ENCODE measurements around the gene CYGB.

The CYGB gene

DNA sequence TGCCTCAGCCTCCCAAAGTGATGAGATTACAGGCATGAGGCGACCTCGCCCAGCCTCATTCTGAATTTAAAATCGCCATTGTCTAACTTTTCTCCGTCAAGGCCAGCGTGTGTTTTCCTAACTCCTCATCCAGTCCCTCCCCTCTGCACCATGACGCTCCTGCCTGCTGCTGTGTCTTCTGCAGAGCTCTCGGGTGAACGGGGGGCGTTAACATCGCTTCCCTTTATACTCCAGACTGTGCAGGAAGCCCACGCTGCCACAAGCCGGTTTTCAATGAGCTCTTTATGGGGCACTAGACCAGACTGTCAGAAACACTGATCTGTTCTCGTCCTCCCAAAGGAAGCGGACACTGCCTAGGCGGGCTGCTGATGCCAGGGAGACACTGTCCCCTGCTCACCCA lies 56.9 kb downstream of the CYGB start:
- Histone ChIP-seq H3K14ac (ENCODE audit: low read length in 2 of 2) (no peak overlapping the region), H3K4ac (ENCODE audit: low read depth in 1 of 2, low read length in 2 of 2) (peak overlapping the region in 1 of 2 experiments; percentile 40), H4K8ac (ENCODE audit: low read length) (peak overlapping the region; percentile 7), H3K4me1 (ENCODE audit: control insufficient read depth, insufficient read depth, low read depth, low read length) (peaks cover 9% of the 10 kb centered on the region), H3K4me3 (ENCODE audit: insufficient read depth in 1 of 2, low read depth in 1 of 2, low read length in 2 of 2) (no peak overlapping the region), H3K27me3 (ENCODE audit: control insufficient read depth in 1 of 2, insufficient read depth in 1 of 2, low read length in 2 of 2) (peaks cover 0 to 12% of the 10 kb centered on the region in 2 experiments), H2AK5ac (ENCODE audit: low read length, severe bottlenecking) (no peak overlapping the region), H2BK12ac (ENCODE audit: low read length in 2 of 2) (peak overlapping the region in 1 of 2 experiments; percentile 1), H3K18ac (ENCODE audit: low read depth in 1 of 2, low read length in 2 of 2) (peak overlapping the region in 1 of 2 experiments; percentile 54), H2AFZ (ENCODE audit: low read depth, low read length) (no peak overlapping the region), H3K9ac (ENCODE audit: low read length) (no peak overlapping the region), H2BK5ac (ENCODE audit: low read depth, low read length, poor library complexity, severe bottlenecking) (no peak overlapping the region), H3K27ac (ENCODE audit: low read length, poor library complexity, severe bottlenecking) (no peak overlapping the region), H3K23ac (ENCODE audit: low read length in 2 of 2) (no peak overlapping the region), H3K79me1 (replicated peaks; ENCODE audit: low read length, poor library complexity, severe bottlenecking) (no peaks in the 10 kb centered on the region), H3K36me3 (ENCODE audit: control insufficient read depth in 1 of 2, insufficient read depth in 2 of 2, low read depth in 1 of 2, low read length in 2 of 2) (peaks cover 0 to 59% of the 10 kb centered on the region in 2 experiments), H2BK120ac (ENCODE audit: low read depth, low read length) (no peak overlapping the region), H3K4me2 (ENCODE audit: low read length, poor library complexity, severe bottlenecking) (no peak overlapping the region), H3K9me3 (ENCODE audit: control insufficient read depth, low read length) (no peaks in the 10 kb centered on the region), H2BK15ac (ENCODE audit: low read depth, poor library complexity, severe bottlenecking) (no peak overlapping the region), H4K91ac (ENCODE audit: low read length) (no peak overlapping the region)
- WGBS, result 77% methylated on average over 15 of the region's 15 CpGs
- no peak for DNase-seq

DNA sequence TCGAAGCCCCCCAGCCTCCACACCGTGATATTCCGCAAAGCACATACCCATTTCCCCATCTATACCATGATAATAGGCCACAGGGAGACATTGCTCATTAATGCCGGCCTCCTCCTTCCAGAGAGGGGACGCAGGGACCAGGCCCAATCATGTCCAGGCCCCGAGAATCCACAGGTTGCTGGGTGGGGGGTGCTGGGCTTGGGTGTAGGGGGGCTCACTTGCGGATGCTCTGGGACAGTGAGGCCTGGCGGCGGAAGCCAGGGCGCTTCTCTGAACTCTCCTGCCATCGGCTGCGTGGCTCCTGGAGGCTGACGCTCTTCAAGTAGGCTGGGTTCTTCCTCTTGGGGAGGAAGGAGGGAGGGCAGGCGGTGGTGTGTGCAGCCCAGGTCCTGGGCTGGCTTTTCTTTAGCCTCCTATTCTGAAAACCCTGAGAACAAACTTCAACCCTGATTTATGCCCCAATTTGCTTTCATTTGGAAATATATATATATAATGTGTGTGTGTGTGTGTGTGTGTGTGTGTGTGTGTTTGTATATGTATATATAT lies 57.9 kb downstream of the CYGB start:
- no peak overlapping the region for H3K18ac ChIP-seq (ENCODE audit: low read depth in 1 of 2, low read length in 2 of 2)
- H4K8ac ChIP-seq (ENCODE audit: low read length), result no peak overlapping the region
- H2AFZ ChIP-seq (ENCODE audit: low read depth, low read length), result no peak overlapping the region
- no peak overlapping the region for H2AK5ac ChIP-seq (ENCODE audit: low read length, severe bottlenecking)
- no peak overlapping the region for H3K9ac ChIP-seq (ENCODE audit: low read length)
- no peak overlapping the region for H2BK5ac ChIP-seq (ENCODE audit: low read depth, low read length, poor library complexity, severe bottlenecking)
- no peak overlapping the region for H2BK15ac ChIP-seq (ENCODE audit: low read depth, poor library complexity, severe bottlenecking)
- H4K91ac ChIP-seq (ENCODE audit: low read length), result no peak overlapping the region
- no peak overlapping the region for H3K4ac ChIP-seq (ENCODE audit: low read depth in 1 of 2, low read length in 2 of 2)
- H3K27ac ChIP-seq (ENCODE audit: low read length, poor library complexity, severe bottlenecking), result no peak overlapping the region
- peaks cover 4% of the 10 kb centered on the region for H3K4me1 ChIP-seq (ENCODE audit: control insufficient read depth, insufficient read depth, low read depth, low read length)
- H2BK12ac ChIP-seq (ENCODE audit: low read length in 2 of 2), result no peak overlapping the region
- H3K23ac ChIP-seq (ENCODE audit: low read length in 2 of 2), result no peak overlapping the region
- no peak overlapping the region for H3K14ac ChIP-seq (ENCODE audit: low read length in 2 of 2)
- H3K36me3 ChIP-seq (ENCODE audit: control insufficient read depth in 1 of 2, insufficient read depth in 2 of 2, low read depth in 1 of 2, low read length in 2 of 2), result peaks cover 0 to 67% of the 10 kb centered on the region in 2 experiments
- no peak for DNase-seq
- H3K79me1 ChIP-seq (replicated peaks; ENCODE audit: low read length, poor library complexity, severe bottlenecking), result no peaks in the 10 kb centered on the region
- WGBS, result 88% methylated on average over 9 of the region's 14 CpGs
- peaks cover 0 to 12% of the 10 kb centered on the region in 2 experiments for H3K27me3 ChIP-seq (ENCODE audit: control insufficient read depth in 1 of 2, insufficient read depth in 1 of 2, low read length in 2 of 2)
- H3K4me3 ChIP-seq (ENCODE audit: insufficient read depth in 1 of 2, low read depth in 1 of 2, low read length in 2 of 2), result no peak overlapping the region
- no peaks in the 10 kb centered on the region for H3K9me3 ChIP-seq (ENCODE audit: control insufficient read depth, low read length)
- H2BK120ac ChIP-seq (ENCODE audit: low read depth, low read length), result no peak overlapping the region
- H3K4me2 ChIP-seq (ENCODE audit: low read length, poor library complexity, severe bottlenecking), result no peak overlapping the region

DNA sequence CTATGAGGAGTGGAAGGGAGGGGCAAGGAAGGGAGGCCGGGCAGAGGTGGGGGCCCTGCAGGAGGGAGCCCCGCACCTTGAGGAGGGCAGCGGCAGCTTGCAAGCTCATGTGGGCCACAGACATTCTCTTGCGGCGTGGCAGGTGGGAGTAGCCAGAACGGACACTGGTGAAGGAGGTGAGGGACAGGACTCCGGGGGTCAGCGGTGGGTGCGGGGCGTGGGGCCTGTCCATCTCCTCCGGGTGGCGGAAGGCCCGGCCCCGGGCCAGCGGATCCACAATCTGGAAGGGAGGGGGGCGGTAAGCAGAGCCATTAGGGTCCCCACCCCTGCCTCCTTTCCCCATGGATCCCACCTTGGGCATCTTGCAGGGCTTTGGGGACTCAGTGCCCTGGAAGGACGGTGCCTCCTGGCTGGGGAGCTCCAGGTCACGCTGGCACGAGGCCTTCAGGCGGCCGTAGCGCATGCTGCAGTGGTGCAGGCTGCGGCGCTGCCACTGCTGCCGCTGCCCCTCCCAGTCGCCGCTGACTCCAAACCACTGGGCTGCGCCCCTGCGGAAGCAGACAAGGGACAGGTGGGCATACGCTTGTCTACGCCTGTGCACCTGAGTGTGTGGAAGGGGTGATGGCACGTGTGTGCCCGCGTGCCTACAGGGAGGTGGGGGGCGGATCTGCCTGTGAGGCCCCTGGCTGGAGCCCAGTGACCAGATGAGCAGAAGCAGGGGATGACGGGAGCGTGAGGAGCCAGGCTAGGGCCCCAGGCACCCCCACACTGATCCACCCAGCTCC lies 58.6 kb downstream of the CYGB start:
- Histone ChIP-seq H3K4me2 (ENCODE audit: low read length, poor library complexity, severe bottlenecking) (no peak overlapping the region), H3K14ac (ENCODE audit: low read length in 2 of 2) (no peak overlapping the region), H2BK15ac (ENCODE audit: low read depth, poor library complexity, severe bottlenecking) (no peak overlapping the region), H2AFZ (ENCODE audit: low read depth, low read length) (no peak overlapping the region), H2AK5ac (ENCODE audit: low read length, severe bottlenecking) (no peak overlapping the region), H3K23ac (ENCODE audit: low read length in 2 of 2) (no peak overlapping the region), H3K18ac (ENCODE audit: low read depth in 1 of 2, low read length in 2 of 2) (no peak overlapping the region), H3K4me3 (ENCODE audit: insufficient read depth in 1 of 2, low read depth in 1 of 2, low read length in 2 of 2) (no peak overlapping the region), H2BK120ac (ENCODE audit: low read depth, low read length) (no peak overlapping the region), H2BK5ac (ENCODE audit: low read depth, low read length, poor library complexity, severe bottlenecking) (no peak overlapping the region), H3K79me1 (replicated peaks; ENCODE audit: low read length, poor library complexity, severe bottlenecking) (no peaks in the 10 kb centered on the region), H3K9ac (ENCODE audit: low read length) (no peak overlapping the region), H3K9me3 (ENCODE audit: control insufficient read depth, low read length) (no peaks in the 10 kb centered on the region), H3K36me3 (ENCODE audit: control insufficient read depth in 1 of 2, insufficient read depth in 2 of 2, low read depth in 1 of 2, low read length in 2 of 2) (peaks cover 0 to 73% of the 10 kb centered on the region in 2 experiments), H3K27me3 (ENCODE audit: control insufficient read depth in 1 of 2, insufficient read depth in 1 of 2, low read length in 2 of 2) (peaks cover 0 to 12% of the 10 kb centered on the region in 2 experiments), H4K91ac (ENCODE audit: low read length) (peak overlapping the region; percentile 7), H3K4me1 (ENCODE audit: control insufficient read depth, insufficient read depth, low read depth, low read length) (no peaks in the 10 kb centered on the region), H2BK12ac (ENCODE audit: low read length in 2 of 2) (no peak overlapping the region), H3K4ac (ENCODE audit: low read depth in 1 of 2, low read length in 2 of 2) (no peak overlapping the region), H3K27ac (ENCODE audit: low read length, poor library complexity, severe bottlenecking) (no peak overlapping the region), H4K8ac (ENCODE audit: low read length) (no peak overlapping the region)
- 96% methylated on average over 36 of the region's 37 CpGs for WGBS
- DNase-seq, result no peak

DNA sequence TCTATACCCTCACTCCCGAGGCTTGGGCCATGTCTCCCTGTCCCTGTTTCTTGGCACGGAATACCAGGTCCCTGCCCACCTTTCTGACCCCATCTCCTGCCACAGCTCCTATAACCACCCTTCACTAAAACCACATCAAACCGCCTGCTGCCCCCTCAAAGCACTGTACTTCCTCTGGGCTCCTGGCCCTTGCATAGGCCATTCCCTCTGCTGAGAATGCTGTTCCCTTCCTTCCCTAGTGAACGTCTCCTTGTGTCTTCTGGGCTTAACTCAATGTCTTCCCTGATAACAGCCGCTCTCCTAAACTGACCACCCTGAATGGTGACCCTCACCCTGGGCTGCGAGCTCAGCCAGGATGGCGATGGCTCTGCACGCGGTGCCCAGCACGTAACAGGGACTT lies 59.4 kb downstream of the CYGB start:
- no peak overlapping the region for H4K91ac ChIP-seq (ENCODE audit: low read length)
- H4K8ac ChIP-seq (ENCODE audit: low read length), result no peak overlapping the region
- H3K27me3 ChIP-seq (ENCODE audit: control insufficient read depth in 1 of 2, insufficient read depth in 1 of 2, low read length in 2 of 2), result peaks cover 0 to 19% of the 10 kb centered on the region in 2 experiments
- no peak overlapping the region for H3K14ac ChIP-seq (ENCODE audit: low read length in 2 of 2)
- 94% methylated on average over 10 of the region's 10 CpGs for WGBS
- H3K4me1 ChIP-seq (ENCODE audit: control insufficient read depth, insufficient read depth, low read depth, low read length), result no peaks in the 10 kb centered on the region
- H2AK5ac ChIP-seq (ENCODE audit: low read length, severe bottlenecking), result no peak overlapping the region
- H3K4me3 ChIP-seq (ENCODE audit: insufficient read depth in 1 of 2, low read depth in 1 of 2, low read length in 2 of 2), result no peak overlapping the region
- H2BK15ac ChIP-seq (ENCODE audit: low read depth, poor library complexity, severe bottlenecking), result no peak overlapping the region
- H3K23ac ChIP-seq (ENCODE audit: low read length in 2 of 2), result no peak overlapping the region
- H2AFZ ChIP-seq (ENCODE audit: low read depth, low read length), result no peak overlapping the region
- peaks cover 0 to 81% of the 10 kb centered on the region in 2 experiments for H3K36me3 ChIP-seq (ENCODE audit: control insufficient read depth in 1 of 2, insufficient read depth in 2 of 2, low read depth in 1 of 2, low read length in 2 of 2)
- no peaks in the 10 kb centered on the region for H3K9me3 ChIP-seq (ENCODE audit: control insufficient read depth, low read length)
- no peak overlapping the region for H3K27ac ChIP-seq (ENCODE audit: low read length, poor library complexity, severe bottlenecking)
- H3K18ac ChIP-seq (ENCODE audit: low read depth in 1 of 2, low read length in 2 of 2), result no peak overlapping the region
- H2BK120ac ChIP-seq (ENCODE audit: low read depth, low read length), result no peak overlapping the region
- no peak overlapping the region for H3K4me2 ChIP-seq (ENCODE audit: low read length, poor library complexity, severe bottlenecking)
- H2BK5ac ChIP-seq (ENCODE audit: low read depth, low read length, poor library complexity, severe bottlenecking), result no peak overlapping the region
- no peak overlapping the region for H2BK12ac ChIP-seq (ENCODE audit: low read length in 2 of 2)
- no peaks in the 10 kb centered on the region for H3K79me1 ChIP-seq (replicated peaks; ENCODE audit: low read length, poor library complexity, severe bottlenecking)
- no peak overlapping the region for H3K4ac ChIP-seq (ENCODE audit: low read depth in 1 of 2, low read length in 2 of 2)
- no peak overlapping the region for H3K9ac ChIP-seq (ENCODE audit: low read length)
- no peak for DNase-seq

All from mesenchymal stem cell (in vitro differentiated cells and primary cell).